ENCODE data around the gene SEMA3F.

The SEMA3F gene

GRCh38 chr3:50201573-50202315 lies 46.6 kb downstream of the SEMA3F start:
- TF ChIP-seq, protein P1, sequence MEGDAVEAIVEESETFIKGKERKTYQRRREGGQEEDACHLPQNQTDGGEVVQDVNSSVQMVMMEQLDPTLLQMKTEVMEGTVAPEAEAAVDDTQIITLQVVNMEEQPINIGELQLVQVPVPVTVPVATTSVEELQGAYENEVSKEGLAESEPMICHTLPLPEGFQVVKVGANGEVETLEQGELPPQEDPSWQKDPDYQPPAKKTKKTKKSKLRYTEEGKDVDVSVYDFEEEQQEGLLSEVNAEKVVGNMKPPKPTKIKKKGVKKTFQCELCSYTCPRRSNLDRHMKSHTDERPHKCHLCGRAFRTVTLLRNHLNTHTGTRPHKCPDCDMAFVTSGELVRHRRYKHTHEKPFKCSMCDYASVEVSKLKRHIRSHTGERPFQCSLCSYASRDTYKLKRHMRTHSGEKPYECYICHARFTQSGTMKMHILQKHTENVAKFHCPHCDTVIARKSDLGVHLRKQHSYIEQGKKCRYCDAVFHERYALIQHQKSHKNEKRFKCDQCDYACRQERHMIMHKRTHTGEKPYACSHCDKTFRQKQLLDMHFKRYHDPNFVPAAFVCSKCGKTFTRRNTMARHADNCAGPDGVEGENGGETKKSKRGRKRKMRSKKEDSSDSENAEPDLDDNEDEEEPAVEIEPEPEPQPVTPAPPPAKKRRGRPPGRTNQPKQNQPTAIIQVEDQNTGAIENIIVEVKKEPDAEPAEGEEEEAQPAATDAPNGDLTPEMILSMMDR (IDR thresholded peaks at IDR 0.05; ENCODE audit: borderline replicate concordance, insufficient read depth, low read depth, low read length), result no peak
- H3K4me3 ChIP-seq (ENCODE audit: low read depth, low read length), result no peak overlapping the region

DNA sequence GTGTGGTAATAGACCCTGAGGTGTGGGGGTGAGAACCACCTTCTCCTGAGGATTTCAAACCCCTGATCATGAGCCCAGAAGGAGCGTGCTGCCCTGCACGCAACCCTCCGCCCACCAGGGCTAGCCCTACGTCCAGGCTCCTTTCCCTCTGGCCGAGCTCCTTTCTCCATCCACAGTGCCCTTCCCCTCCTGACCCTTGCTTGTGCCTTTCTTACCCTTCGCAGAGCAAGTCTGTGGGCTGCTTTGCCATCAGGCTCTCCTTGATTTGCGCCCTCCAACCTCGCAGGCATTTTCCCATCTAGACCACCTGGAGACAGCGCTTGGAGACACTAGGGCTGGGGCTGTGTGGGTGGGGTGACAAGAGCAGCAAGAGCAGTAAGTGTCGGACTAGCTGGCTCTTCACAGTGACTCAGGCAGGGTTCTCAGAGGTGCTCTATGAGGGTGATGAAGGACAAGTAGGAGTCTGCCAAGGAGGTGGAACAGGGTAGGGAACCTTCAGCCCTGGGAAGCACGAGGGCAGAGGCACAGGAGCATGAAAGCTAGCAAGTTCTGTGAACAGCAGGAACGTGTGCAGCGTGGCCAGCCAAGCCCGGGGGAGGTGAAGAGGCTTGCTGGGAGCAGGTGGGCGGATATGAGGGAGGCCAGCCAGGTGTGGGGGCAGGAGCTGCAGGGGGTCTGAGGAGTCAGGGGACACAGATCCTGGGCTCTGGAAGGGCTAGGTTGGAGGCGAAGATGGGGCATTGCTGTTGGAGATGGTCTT lies 47.4 kb downstream of the SEMA3F start:
- no peak overlapping the region for H3K4me3 ChIP-seq (ENCODE audit: low read depth, low read length)
- TF ChIP-seq, protein P1 (IDR thresholded peaks at IDR 0.05; ENCODE audit: borderline replicate concordance, insufficient read depth, low read depth, low read length), result no peak

GRCh38 chr3:50203113-50203808 lies 48.1 kb downstream of the SEMA3F start:
- TF ChIP-seq, protein P1 (IDR thresholded peaks at IDR 0.05; ENCODE audit: borderline replicate concordance, insufficient read depth, low read depth, low read length), result no peak
- no peak overlapping the region for H3K4me3 ChIP-seq (ENCODE audit: low read depth, low read length)

DNA sequence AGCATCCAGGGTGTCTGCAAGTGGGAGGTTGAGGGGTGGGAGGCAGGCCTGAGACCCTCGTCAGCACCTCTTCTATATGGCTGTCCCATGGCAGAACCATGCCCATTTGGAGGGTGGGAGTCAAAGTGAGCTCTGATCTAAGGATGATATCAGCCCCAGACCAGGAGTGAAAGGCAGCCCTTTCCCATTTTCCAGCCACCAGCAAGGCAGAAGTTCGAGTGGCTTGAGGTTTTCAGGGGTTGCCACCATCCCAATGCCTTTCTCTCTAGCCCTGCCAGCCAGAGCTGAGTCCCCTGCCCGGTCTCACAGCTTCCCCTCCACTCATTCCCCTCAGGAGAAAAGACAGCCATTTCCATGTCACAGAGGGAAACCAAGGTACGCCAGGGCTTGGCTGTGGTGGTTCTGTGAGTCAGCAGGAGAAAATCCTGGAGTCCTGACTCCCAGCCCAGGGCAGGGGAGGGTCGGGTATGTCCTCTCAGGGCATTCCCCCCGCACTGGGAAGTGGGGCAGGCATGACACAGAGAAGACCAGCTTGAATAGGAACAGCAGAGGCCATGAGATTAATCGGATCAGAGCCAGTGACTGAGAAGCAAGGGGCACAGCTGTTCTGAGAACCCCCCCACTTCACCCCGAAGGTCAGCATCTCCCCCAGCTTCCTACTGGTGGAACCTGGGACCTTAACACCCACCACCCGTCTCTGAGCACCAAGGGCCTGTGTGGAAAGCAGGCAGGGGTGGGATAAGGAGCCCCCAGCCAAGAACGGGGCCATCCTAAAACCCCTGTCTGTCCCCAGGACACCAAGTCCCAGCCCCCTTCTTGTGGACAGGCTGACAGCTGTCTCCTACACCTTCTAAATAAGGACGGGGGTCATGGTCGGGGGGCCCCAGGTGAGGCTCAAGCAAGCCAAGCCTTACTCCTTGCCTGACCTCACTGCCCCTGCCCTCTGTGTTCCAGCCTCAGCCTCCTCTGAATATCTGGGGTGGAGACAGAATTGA lies 49.0 kb downstream of the SEMA3F start:
- TF ChIP-seq, protein P1 (IDR thresholded peaks at IDR 0.05; ENCODE audit: borderline replicate concordance, insufficient read depth, low read depth, low read length), result no peak
- no peak overlapping the region for H3K4me3 ChIP-seq (ENCODE audit: low read depth, low read length)

DNA sequence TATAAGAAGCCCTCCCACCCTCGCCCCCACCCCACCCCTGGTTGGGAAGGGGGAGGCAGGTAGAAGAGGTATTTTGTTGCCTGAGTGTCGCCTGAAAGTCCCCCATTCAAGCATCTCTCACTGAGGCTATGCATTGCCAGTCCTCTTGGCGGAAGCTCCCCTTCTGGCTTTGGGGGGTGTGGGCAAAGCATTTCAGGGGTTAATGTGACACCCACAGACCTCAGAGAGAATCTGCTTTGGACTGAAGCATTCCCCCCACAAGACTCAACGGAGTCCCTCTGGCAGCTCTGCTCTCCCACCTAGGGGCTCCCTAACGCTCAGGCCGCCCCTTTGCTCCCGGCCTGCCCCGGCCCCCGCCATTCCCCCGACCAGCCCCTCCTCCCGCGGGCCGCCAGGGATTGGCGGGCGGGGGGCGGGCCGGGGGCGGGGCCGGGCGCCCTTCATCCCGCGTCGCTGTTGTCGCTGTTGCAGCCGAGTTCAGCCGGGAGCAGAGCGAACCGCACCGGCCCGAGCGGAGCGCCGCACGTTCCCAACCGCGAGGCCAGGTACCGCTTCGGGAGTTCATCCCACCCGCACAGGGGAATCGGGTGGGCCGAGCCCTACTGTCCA lies 49.8 kb downstream of the SEMA3F start, which contains the start of gene SLC38A3:
Gene SLC38A3 (plus strand): TSS at position 468 of the 609 bp plus-strand sequence. CDS start 8,929 bp downstream, outside the sequence.
- no peak within 1 kb of the TSS for H3K4me3 ChIP-seq (ENCODE audit: low read depth, low read length)
- TF ChIP-seq, protein P1 (IDR thresholded peaks at IDR 0.05; ENCODE audit: borderline replicate concordance, insufficient read depth, low read depth, low read length), result no peak

All from GM12875 (cell line).